ENCODE measurements around the gene COA7.

DNA sequence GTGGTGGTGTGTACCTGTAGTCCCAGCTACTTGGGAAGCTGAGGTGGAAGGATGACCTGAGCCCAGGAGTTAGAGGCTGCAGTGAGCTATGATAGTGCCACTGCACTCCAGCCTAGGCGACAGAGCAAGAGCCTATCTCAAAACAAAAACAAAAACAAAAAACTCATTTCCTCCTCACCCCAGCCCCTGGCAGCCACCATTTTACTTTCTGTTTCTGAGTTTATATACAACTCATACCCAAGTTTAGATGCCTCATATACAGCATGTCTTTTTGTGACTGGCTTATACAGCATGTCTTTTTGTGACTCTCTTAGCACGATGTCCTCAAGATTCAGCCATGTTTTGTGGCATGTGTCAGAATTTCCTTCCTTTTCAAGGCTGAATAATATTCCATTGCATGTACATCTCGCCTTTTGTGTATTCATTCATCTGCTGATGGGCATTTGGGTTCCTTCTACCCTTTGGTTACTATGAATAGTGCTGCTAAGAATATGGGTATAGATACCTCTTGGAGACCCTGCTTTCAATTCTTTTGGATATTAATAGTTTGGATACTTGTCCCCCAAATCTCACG is 14.7 kb downstream of the COA7 start:
- TF ChIP-seq, protein P1, sequence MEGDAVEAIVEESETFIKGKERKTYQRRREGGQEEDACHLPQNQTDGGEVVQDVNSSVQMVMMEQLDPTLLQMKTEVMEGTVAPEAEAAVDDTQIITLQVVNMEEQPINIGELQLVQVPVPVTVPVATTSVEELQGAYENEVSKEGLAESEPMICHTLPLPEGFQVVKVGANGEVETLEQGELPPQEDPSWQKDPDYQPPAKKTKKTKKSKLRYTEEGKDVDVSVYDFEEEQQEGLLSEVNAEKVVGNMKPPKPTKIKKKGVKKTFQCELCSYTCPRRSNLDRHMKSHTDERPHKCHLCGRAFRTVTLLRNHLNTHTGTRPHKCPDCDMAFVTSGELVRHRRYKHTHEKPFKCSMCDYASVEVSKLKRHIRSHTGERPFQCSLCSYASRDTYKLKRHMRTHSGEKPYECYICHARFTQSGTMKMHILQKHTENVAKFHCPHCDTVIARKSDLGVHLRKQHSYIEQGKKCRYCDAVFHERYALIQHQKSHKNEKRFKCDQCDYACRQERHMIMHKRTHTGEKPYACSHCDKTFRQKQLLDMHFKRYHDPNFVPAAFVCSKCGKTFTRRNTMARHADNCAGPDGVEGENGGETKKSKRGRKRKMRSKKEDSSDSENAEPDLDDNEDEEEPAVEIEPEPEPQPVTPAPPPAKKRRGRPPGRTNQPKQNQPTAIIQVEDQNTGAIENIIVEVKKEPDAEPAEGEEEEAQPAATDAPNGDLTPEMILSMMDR (IDR thresholded peaks at IDR 0.05), result no peak
- no peak for TF ChIP-seq POLR2A (IDR thresholded peaks at IDR 0.05)

All from heart left ventricle (tissue), 13 donors.